ENCODE data around the gene PPP1R13L.

The PPP1R13L gene

GRCh38 chr19:45424191-45425058 lies 19.6 kb upstream of the PPP1R13L start:
- ChIA-PET CTCF (interaction anchor here (0.6 to 2.1 kb wide), 8 partner anchors 15 to 66 kb away, joined by 3 to 15 read pairs (median 6); partner anchors contain the start of gene PPP1R13L), POLR2A (interaction anchor here (0.7 to 1.4 kb wide), 8 partner anchors 17 to 572 kb away, joined by 3 to 7 read pairs (median 4); partner anchors contain the start of genes FOSB and PPP1R13L)
- peaks cover 10% of the 10 kb centered on the region for H3K4me1 ChIP-seq (ENCODE audit: control insufficient read depth, insufficient read depth, low read length)
- TF ChIP-seq ZNF423 (tag by site-specific recombination; IDR thresholded peaks at IDR 0.05): no peak
- no peak; the same call in none of the 2 replicates for TF ChIP-seq ZBTB11 (tag by site-specific recombination; conservative IDR thresholded peaks at IDR 0.05; ENCODE audit: low read depth)
- no peak for TF ChIP-seq GLI4 (tag by site-specific recombination; IDR thresholded peaks at IDR 0.05)
- TF ChIP-seq ZBTB17 (tag by site-specific recombination; IDR thresholded peaks at IDR 0.05): peak; percentile 2
- TF ChIP-seq ZNF391 (tag by site-specific recombination; IDR thresholded peaks at IDR 0.05; ENCODE audit: borderline replicate concordance, low read depth): no peak
- TF ChIP-seq TCF7L2 (IDR thresholded peaks at IDR 0.05; ENCODE audit: borderline replicate concordance, low read depth, low read length): no peak
- TF ChIP-seq ZNF174 (tag by site-specific recombination; IDR thresholded peaks at IDR 0.05): no peak
- peak; percentile 52; the same call in 1 of the 2 replicates for TF ChIP-seq BCL11B (tag by site-specific recombination; IDR thresholded peaks at IDR 0.05; ENCODE audit: low read depth)
- TF ChIP-seq ZNF791 (tag by site-specific recombination; IDR thresholded peaks at IDR 0.05): no peak
- no peak; the same call in 1 of the 2 replicates for TF ChIP-seq ZNF184 (tag by site-specific recombination; IDR thresholded peaks at IDR 0.05)
- TF ChIP-seq ZNF692 (tag by site-specific recombination; IDR thresholded peaks at IDR 0.05): peak; percentile 12
- no peak; the same call in 1 of the 2 replicates for TF ChIP-seq KLF10 (tag by site-specific recombination; IDR thresholded peaks at IDR 0.05)
- TF ChIP-seq PRDM10 (tag by site-specific recombination; IDR thresholded peaks at IDR 0.05): peak; percentile 29
- no peak for TF ChIP-seq ZIC2 (tag by site-specific recombination; IDR thresholded peaks at IDR 0.05)
- no peak for TF ChIP-seq ZSCAN30 (tag by site-specific recombination; IDR thresholded peaks at IDR 0.05)
- peak; percentile 88 for TF ChIP-seq ZBTB20 (tag by site-specific recombination; IDR thresholded peaks at IDR 0.05)
- TF ChIP-seq TRIM28 (IDR thresholded peaks at IDR 0.05; ENCODE audit: borderline replicate concordance, low read length): no peak
- TF ChIP-seq ZNF530 (tag by site-specific recombination; IDR thresholded peaks at IDR 0.05; ENCODE audit: low read depth): no peak
- peak; percentile 93 for TF ChIP-seq ZXDB (tag by site-specific recombination; IDR thresholded peaks at IDR 0.05)
- no peak for TF ChIP-seq ZNF404 (tag by site-specific recombination; IDR thresholded peaks at IDR 0.05)
- TF ChIP-seq OSR2 (tag by site-specific recombination; IDR thresholded peaks at IDR 0.05): no peak
- TF ChIP-seq ZNF274 (IDR thresholded peaks at IDR 0.05; ENCODE audit: low read length): no peak
- TF ChIP-seq ZNF274 (tag by site-specific recombination; IDR thresholded peaks at IDR 0.05; ENCODE audit: borderline replicate concordance): no peak
- peak; percentile 47 for TF ChIP-seq ZNF629 (tag by site-specific recombination; IDR thresholded peaks at IDR 0.05)
- 0 out of 2 replicates have a peak, but pooled peaks have one; percentile 30 for TF ChIP-seq ZNF121 (tag by site-specific recombination; IDR thresholded peaks at IDR 0.05)
- no peak for TF ChIP-seq ZNF324 (tag by site-specific recombination; IDR thresholded peaks at IDR 0.05)
- TF ChIP-seq, protein P1, sequence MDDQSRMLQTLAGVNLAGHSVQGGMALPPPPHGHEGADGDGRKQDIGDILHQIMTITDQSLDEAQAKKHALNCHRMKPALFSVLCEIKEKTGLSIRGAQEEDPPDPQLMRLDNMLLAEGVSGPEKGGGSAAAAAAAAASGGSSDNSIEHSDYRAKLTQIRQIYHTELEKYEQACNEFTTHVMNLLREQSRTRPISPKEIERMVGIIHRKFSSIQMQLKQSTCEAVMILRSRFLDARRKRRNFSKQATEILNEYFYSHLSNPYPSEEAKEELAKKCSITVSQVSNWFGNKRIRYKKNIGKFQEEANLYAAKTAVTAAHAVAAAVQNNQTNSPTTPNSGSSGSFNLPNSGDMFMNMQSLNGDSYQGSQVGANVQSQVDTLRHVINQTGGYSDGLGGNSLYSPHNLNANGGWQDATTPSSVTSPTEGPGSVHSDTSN (CRISPR knock-in tag; IDR thresholded peaks at IDR 0.05): no peak
- TF ChIP-seq EGR2 (tag by site-specific recombination; IDR thresholded peaks at IDR 0.05; ENCODE audit: low read depth): no peak
- TF ChIP-seq ZNF112 (tag by site-specific recombination; IDR thresholded peaks at IDR 0.05): no peak

More at GRCh38 chr19:45424191-45425058, 19.6 kb upstream of the PPP1R13L start:
- Histone ChIP-seq H3K9me3 (ENCODE audit: control insufficient read depth, insufficient read depth, low read depth, low read length) (no peaks in the 10 kb centered on the region), H3K4me3 (ENCODE audit: low read depth, low read length) (peak overlapping the region; percentile 50), H3K27ac (ENCODE audit: extremely low read depth, low read depth, low read length) (peak overlapping the region; percentile 88), H3K36me3 (ENCODE audit: control insufficient read depth in 2 of 2, insufficient read depth in 1 of 2, low read length in 2 of 2) (peaks cover 3 to 14% of the 10 kb centered on the region in 2 experiments; a peak in 2 of 3 replicates)

Data from HEK293 (cell line).